Epithelial cell of esophagus (primary cell): Measurements from ENCODE around the gene ZNF385D.

Source experiments
- DNase-seq: peaks from one replicate; pipeline ENCODE4 v3.0.0; 2010; ENCODE audit warnings: low read depth
- H3K4me3 ChIP-seq: 2 replicates; pipeline ENCODE4 v1.5.1; 2011; ENCODE audit warnings: mild to moderate bottlenecking, low read length, control low read depth
- CTCF ChIP-seq: IDR thresholded peaks from 2 replicates; pipeline ENCODE4 v1.5.1; 2011; ENCODE audit warnings: low read depth, mild to moderate bottlenecking, low read length, control low read depth, inconsistent platforms; ENCODE audit not compliant: insufficient read depth; ENCODE audit errors: missing control alignments

The ZNF385D gene

GRCh38 chr3:21751886-21752285, 876 bp upstream of the ZNF385D start:
- TF ChIP-seq CTCF = no peak
- no peak overlapping the region for H3K4me3 ChIP-seq
- no peak for DNase-seq

GRCh38 chr3:21750080-21750696, 822 bp downstream of the ZNF385D start:
- peak overlapping the region; percentile 23 for H3K4me3 ChIP-seq
- DNase-seq = peak; percentile 79
- no peak for TF ChIP-seq CTCF

- no peak overlapping the region for H3K4me3 ChIP-seq
- no peak for TF ChIP-seq CTCF
- DNase-seq = no peak
These were observed 2.9 kb downstream of the ZNF385D start for GRCh38 chr3:21747966-21748555.

GRCh38 chr3:21747376-21747775, 3.6 kb downstream of the ZNF385D start:
- H3K4me3 ChIP-seq = no peak overlapping the region
- TF ChIP-seq CTCF = no peak
- peak; percentile 12 for DNase-seq

GRCh38 chr3:21745966-21746365, 5.0 kb downstream of the ZNF385D start:
- TF ChIP-seq CTCF = no peak
- H3K4me3 ChIP-seq = no peak overlapping the region
- no peak for DNase-seq

GRCh38 chr3:21744793-21745192, 6.2 kb downstream of the ZNF385D start:
- no peak overlapping the region for H3K4me3 ChIP-seq
- no peak for DNase-seq
- no peak for TF ChIP-seq CTCF

- DNase-seq = no peak
- H3K4me3 ChIP-seq = no peak overlapping the region
- no peak for TF ChIP-seq CTCF
These were observed 11.9 kb downstream of the ZNF385D start for GRCh38 chr3:21738935-21739702.
